ENCODE measurements around the gene TBC1D14. TPM values are rescaled to one million over a fixed set of nuclear protein-coding genes. Genes with fewer than 3 reads are reported as not detected.

TBC1D14 gene
- total RNA-seq, 2 experiments from 2014 or later = 38.4 to 44.1 TPM

DNA sequence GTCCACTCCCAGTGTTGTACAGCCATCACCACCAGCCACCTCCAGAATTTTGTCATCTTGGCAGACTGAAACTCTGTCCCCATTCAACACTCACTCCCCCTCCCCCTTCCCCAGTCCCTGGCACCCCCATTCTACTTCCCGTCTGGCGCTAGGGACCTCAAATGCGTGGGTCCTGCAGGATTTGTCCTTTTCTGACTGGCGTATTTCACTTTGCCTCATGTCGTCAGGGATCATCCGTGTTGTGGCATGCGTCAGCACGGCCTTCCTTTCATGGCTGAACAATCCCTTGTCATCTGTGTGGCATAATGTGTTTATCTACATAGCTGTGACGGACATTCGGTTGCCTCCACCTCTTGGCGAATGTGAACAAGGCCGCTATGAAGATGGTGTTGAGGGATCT lies 139.0 kb downstream of the TBC1D14 start:
- no TSS peak for BruUV-seq (replicated peaks)
- no peak overlapping the region for H3K4me2 ChIP-seq (ENCODE audit: low read length)
- peaks cover 21% of the 10 kb centered on the region; the same call in 1 of the 2 replicates for H3K79me2 ChIP-seq (ENCODE audit: insufficient read depth, low read depth, low read length)
- no peak overlapping the region for H3K4me3 ChIP-seq (ENCODE audit: low read depth, low read length, poor library complexity, severe bottlenecking)
- peaks cover 19% of the 10 kb centered on the region; the same call in 1 of the 2 replicates for H4K20me1 ChIP-seq (ENCODE audit: insufficient read depth, low read length)
- no peaks in the 10 kb centered on the region for H3K36me3 ChIP-seq (ENCODE audit: insufficient read depth, low read length)
- H3K27ac ChIP-seq (ENCODE audit: low read depth, low read length, poor library complexity, severe bottlenecking) = no peak overlapping the region
- POLR2A ChIA-PET = no interaction called here
- H2AFZ ChIP-seq (ENCODE audit: low read length) = no peak overlapping the region
- H3K9me3 ChIP-seq (ENCODE audit: low read length) = no peaks in the 10 kb centered on the region
- no peak for DNase-seq (ENCODE audit: low spot score)
- intact Hi-C loops (cut with micrococcal nuclease; ENCODE audit: unreplicated experiment) = no loop called here
- H3K9me2 ChIP-seq (ENCODE audit: insufficient read depth, low read length) = no peaks in the 10 kb centered on the region
- peaks cover 28% of the 10 kb centered on the region for H3K4me1 ChIP-seq (ENCODE audit: insufficient read depth, low read length, poor library complexity, severe bottlenecking)
- CTCF ChIA-PET (ENCODE audit: unreplicated experiment) = no interaction called here
- TF ChIP-seq, protein P1, sequence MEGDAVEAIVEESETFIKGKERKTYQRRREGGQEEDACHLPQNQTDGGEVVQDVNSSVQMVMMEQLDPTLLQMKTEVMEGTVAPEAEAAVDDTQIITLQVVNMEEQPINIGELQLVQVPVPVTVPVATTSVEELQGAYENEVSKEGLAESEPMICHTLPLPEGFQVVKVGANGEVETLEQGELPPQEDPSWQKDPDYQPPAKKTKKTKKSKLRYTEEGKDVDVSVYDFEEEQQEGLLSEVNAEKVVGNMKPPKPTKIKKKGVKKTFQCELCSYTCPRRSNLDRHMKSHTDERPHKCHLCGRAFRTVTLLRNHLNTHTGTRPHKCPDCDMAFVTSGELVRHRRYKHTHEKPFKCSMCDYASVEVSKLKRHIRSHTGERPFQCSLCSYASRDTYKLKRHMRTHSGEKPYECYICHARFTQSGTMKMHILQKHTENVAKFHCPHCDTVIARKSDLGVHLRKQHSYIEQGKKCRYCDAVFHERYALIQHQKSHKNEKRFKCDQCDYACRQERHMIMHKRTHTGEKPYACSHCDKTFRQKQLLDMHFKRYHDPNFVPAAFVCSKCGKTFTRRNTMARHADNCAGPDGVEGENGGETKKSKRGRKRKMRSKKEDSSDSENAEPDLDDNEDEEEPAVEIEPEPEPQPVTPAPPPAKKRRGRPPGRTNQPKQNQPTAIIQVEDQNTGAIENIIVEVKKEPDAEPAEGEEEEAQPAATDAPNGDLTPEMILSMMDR (conservative IDR thresholded peaks at IDR 0.05; ENCODE audit: low read length) = no peak
- no peak for TF ChIP-seq EZH2phosphoT487 (IDR thresholded peaks at IDR 0.05; ENCODE audit: borderline replicate concordance, low read depth, low read length)

DNA sequence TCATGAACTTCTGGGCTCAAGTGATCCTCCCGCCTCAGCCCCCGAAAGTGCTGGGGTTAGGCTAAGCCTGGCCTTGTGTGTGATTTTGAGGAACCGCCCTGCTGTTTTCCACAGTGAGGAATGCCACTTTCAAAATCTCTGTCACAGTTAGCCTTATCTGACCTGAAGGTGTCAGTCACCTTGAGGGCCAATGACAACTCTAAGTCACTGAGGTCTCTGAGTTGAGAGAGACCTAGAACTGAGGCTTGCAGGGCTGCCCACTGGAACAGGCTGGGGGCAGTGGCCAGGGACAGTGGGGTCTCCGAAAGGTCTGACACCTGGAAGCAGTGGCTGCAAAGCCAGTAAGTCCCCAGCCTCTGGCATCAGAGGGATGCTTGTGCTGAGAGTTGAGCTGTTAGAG lies 139.7 kb downstream of the TBC1D14 start:
- intact Hi-C loops (cut with micrococcal nuclease; ENCODE audit: unreplicated experiment) = no loop called here
- CTCF ChIA-PET (ENCODE audit: unreplicated experiment) = no interaction called here
- no peak overlapping the region for H3K4me2 ChIP-seq (ENCODE audit: low read length)
- no peak overlapping the region for H3K4me3 ChIP-seq (ENCODE audit: low read depth, low read length, poor library complexity, severe bottlenecking)
- no peaks in the 10 kb centered on the region for H3K9me3 ChIP-seq (ENCODE audit: low read length)
- H3K79me2 ChIP-seq (ENCODE audit: insufficient read depth, low read depth, low read length) = peaks cover 17% of the 10 kb centered on the region; the same call in 1 of the 2 replicates
- no peak overlapping the region for H2AFZ ChIP-seq (ENCODE audit: low read length)
- no peak for DNase-seq (ENCODE audit: low spot score)
- H4K20me1 ChIP-seq (ENCODE audit: insufficient read depth, low read length) = peaks cover 18% of the 10 kb centered on the region; the same call in 1 of the 2 replicates
- H3K27ac ChIP-seq (ENCODE audit: low read depth, low read length, poor library complexity, severe bottlenecking) = no peak overlapping the region
- POLR2A ChIA-PET = no interaction called here
- H3K4me1 ChIP-seq (ENCODE audit: insufficient read depth, low read length, poor library complexity, severe bottlenecking) = peaks cover 27% of the 10 kb centered on the region
- BruUV-seq (replicated peaks) = no TSS peak
- peaks cover 4% of the 10 kb centered on the region; the same call in 1 of the 2 replicates for H3K36me3 ChIP-seq (ENCODE audit: insufficient read depth, low read length)
- TF ChIP-seq, protein P1 (conservative IDR thresholded peaks at IDR 0.05; ENCODE audit: low read length) = no peak
- no peak for TF ChIP-seq EZH2phosphoT487 (IDR thresholded peaks at IDR 0.05; ENCODE audit: borderline replicate concordance, low read depth, low read length)
- no peaks in the 10 kb centered on the region for H3K9me2 ChIP-seq (ENCODE audit: insufficient read depth, low read length)

DNA sequence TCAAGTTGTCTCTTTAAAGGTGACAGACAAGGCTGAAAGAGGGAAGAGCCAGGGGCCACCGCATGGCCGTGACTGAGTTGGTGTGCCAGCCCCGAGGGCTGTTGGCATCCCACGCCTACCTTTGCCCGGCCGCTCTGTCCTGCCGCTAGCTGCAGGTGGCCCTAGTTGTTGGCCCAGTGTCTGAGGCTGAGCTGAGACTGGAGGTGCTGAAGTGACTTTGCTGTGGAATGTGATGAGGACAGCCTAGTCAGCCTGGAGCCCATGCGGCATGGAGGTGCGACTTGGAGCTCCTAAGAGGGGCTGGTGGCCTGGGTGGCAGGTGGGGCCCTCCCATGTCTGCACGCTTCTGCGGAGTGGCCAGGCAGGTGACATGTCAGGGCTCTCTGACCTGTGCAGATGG lies 140.1 kb downstream of the TBC1D14 start:
- Histone ChIP-seq H3K79me2 (ENCODE audit: insufficient read depth, low read depth, low read length) (peaks cover 13% of the 10 kb centered on the region; the same call in 1 of the 2 replicates), H3K4me2 (ENCODE audit: low read length) (no peak overlapping the region), H3K4me3 (ENCODE audit: low read depth, low read length, poor library complexity, severe bottlenecking) (no peak overlapping the region), H3K36me3 (ENCODE audit: insufficient read depth, low read length) (peaks cover 6% of the 10 kb centered on the region; the same call in 1 of the 2 replicates), H2AFZ (ENCODE audit: low read length) (no peak overlapping the region), H3K27ac (ENCODE audit: low read depth, low read length, poor library complexity, severe bottlenecking) (no peak overlapping the region), H3K9me3 (ENCODE audit: low read length) (no peaks in the 10 kb centered on the region), H3K4me1 (ENCODE audit: insufficient read depth, low read length, poor library complexity, severe bottlenecking) (peaks cover 23% of the 10 kb centered on the region), H4K20me1 (ENCODE audit: insufficient read depth, low read length) (peaks cover 13% of the 10 kb centered on the region; the same call in 1 of the 2 replicates), H3K9me2 (ENCODE audit: insufficient read depth, low read length) (no peaks in the 10 kb centered on the region)
- ChIA-PET CTCF (ENCODE audit: unreplicated experiment) (no interaction called here), POLR2A (no interaction called here)
- TF ChIP-seq, protein P1 (conservative IDR thresholded peaks at IDR 0.05; ENCODE audit: low read length) = no peak
- TF ChIP-seq EZH2phosphoT487 (IDR thresholded peaks at IDR 0.05; ENCODE audit: borderline replicate concordance, low read depth, low read length) = no peak
- BruUV-seq (replicated peaks) = no TSS peak
- intact Hi-C loops (cut with micrococcal nuclease; ENCODE audit: unreplicated experiment) = no loop called here
- DNase-seq (ENCODE audit: low spot score) = no peak
